GM19025 (cell line): Measurements from ENCODE around the gene DIPK1B.
"Not testable (repeated sequence)": the region's sequence is repeated elsewhere in the genome, so short reads cannot be mapped to it uniquely, and the experiment has no call there.

ENCODE experiments used
- ATAC-seq: cut with Tn5 transposase; IDR thresholded peaks from one replicate; pipeline ENCODE4 v1.9.1; 2021; ENCODE audit warnings: mild to moderate bottlenecking, low read depth, moderate library complexity; ENCODE audit not compliant: unreplicated experiment

DIPK1B gene

GRCh38 chr9:136748201-136748600, 35.8 kb downstream of the DIPK1B start, which contains the start of gene LCN6:
TSS of gene LCN6 (minus strand) at chr9:136748525. CDS start at chr9:136748483, 42 bp downstream.
- ATAC-seq, result no peak

- no peak for ATAC-seq
These were observed 36.6 kb downstream of the DIPK1B start for GRCh38 chr9:136748666-136749611.

- no peak for ATAC-seq
These were observed 38.2 kb downstream of the DIPK1B start for GRCh38 chr9:136750526-136750925.

- ATAC-seq, result no peak
These were observed 38.9 kb downstream of the DIPK1B start for GRCh38 chr9:136751244-136751643.

- ATAC-seq, result no peak
These were observed 39.4 kb downstream of the DIPK1B start for GRCh38 chr9:136751814-136752213.

- ATAC-seq, result no peak
These were observed 41.1 kb downstream of the DIPK1B start for GRCh38 chr9:136753371-136754058.

GRCh38 chr9:136754059-136754572, 41.7 kb downstream of the DIPK1B start:
- no peak for ATAC-seq

- ATAC-seq, result no peak
These were observed 42.4 kb downstream of the DIPK1B start for GRCh38 chr9:136754626-136755301.

GRCh38 chr9:136755302-136756133, 43.1 kb downstream of the DIPK1B start:
- ATAC-seq, result not testable (repeated sequence)

- ATAC-seq, result no peak
These were observed 43.7 kb downstream of the DIPK1B start for GRCh38 chr9:136756134-136756438.

GRCh38 chr9:136756836-136757235, 44.5 kb downstream of the DIPK1B start:
- ATAC-seq, result no peak

GRCh38 chr9:136757328-136757727, 45.0 kb downstream of the DIPK1B start:
- no peak for ATAC-seq

- ATAC-seq, result no peak
These were observed 45.4 kb downstream of the DIPK1B start for GRCh38 chr9:136757751-136758140.

GRCh38 chr9:136759001-136759400, 46.6 kb downstream of the DIPK1B start:
- no peak for ATAC-seq

GRCh38 chr9:136759436-136760325, 47.3 kb downstream of the DIPK1B start:
- no peak for ATAC-seq

GRCh38 chr9:136760424-136760823, 48.1 kb downstream of the DIPK1B start:
- ATAC-seq, result no peak

GRCh38 chr9:136760834-136761544, 48.6 kb downstream of the DIPK1B start:
- not testable (repeated sequence) for ATAC-seq

- ATAC-seq, result no peak
These were observed 49.2 kb downstream of the DIPK1B start for GRCh38 chr9:136761545-136761981.
